ENCODE data around the gene MYL5.

DNA sequence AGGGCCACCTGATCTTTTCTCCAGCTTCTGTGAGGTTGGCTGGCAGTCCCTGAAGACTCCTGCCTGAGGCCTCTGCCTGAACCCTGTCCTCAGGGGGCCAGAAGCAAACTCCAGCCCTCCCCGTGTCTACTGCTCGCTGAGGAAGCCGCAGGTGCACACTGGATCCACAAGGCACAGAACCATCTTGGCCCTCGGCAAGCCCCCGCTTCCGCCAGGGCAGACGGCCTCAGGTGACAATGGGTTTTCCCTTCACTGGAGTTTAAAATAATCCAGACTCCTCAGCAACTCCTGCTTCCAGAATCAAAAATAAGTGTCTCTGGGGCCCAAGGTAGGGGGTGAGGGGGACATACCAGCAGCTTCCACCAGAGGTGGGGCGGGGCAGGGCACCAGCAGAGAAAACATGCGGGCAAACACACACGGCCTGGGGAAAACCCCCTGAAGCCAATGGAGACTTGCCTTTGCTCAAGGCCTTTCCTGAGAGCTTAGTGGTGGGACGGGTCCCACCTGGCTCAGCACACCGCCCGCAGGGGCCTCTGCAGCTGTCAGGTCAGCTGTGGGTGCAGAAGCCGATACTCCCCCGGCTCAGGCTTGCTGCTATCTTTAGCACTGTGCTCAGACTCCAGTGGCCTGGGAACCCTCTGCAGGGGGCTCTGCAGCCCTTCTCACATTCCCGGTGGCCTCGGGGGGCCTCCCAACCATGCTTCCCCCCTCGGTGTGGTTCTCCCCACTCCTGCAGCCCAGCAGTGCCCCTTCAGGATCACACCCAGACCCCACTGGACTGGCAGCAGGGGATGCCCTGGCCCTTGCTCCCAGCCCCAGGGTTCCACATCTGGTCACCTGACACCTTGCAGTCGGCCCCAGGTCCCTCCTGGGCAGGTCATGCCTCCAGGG is 1.9 kb downstream of the MYL5 start:
- TF ChIP-seq CTCF (IDR thresholded peaks at IDR 0.05): no peak
- TF ChIP-seq, protein P1, sequence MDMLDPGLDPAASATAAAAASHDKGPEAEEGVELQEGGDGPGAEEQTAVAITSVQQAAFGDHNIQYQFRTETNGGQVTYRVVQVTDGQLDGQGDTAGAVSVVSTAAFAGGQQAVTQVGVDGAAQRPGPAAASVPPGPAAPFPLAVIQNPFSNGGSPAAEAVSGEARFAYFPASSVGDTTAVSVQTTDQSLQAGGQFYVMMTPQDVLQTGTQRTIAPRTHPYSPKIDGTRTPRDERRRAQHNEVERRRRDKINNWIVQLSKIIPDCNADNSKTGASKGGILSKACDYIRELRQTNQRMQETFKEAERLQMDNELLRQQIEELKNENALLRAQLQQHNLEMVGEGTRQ (IDR thresholded peaks at IDR 0.05): no peak
- TF ChIP-seq CHD2 (IDR thresholded peaks at IDR 0.05; ENCODE audit: low read length, partially characterized antibody): no peak
- no peak for TF ChIP-seq HMGXB4 (CRISPR knock-in tag; IDR thresholded peaks at IDR 0.05; ENCODE audit: borderline replicate concordance)
